ENCODE data around the gene KRTAP1-4.
A peak's percentile ranks its signal among the peaks of the same experiment; 100 is the strongest.

Gene KRTAP1-4

GRCh38 chr17:41029633-41030245 lies at the start of gene KRTAP1-4:
Gene KRTAP1-4, minus strand, starts transcription at chr17:41030195. Its CDS starts 117 bp downstream, at chr17:41030078.
- no peak for TF ChIP-seq FOXM1 (IDR thresholded peaks at IDR 0.05; ENCODE audit: borderline replicate concordance, low read depth)
- TF ChIP-seq EGR1 (IDR thresholded peaks at IDR 0.05): no peak
- no peak for TF ChIP-seq CEBPB (IDR thresholded peaks at IDR 0.05)
- no peak for TF ChIP-seq TEAD4 (IDR thresholded peaks at IDR 0.05)
- TF ChIP-seq NFIC (IDR thresholded peaks at IDR 0.05): no peak
- TF ChIP-seq EP300 (IDR thresholded peaks at IDR 0.05; ENCODE audit: borderline replicate concordance): no peak
- no peak for TF ChIP-seq USF1 (IDR thresholded peaks at IDR 0.05)
- no peak for TF ChIP-seq RAD21 (IDR thresholded peaks at IDR 0.05; ENCODE audit: low read depth)
- no peak for TF ChIP-seq TCF12 (IDR thresholded peaks at IDR 0.05; ENCODE audit: low read depth)
- TF ChIP-seq CREB1 (IDR thresholded peaks at IDR 0.05; ENCODE audit: low read depth): no peak
- TF ChIP-seq REST (IDR thresholded peaks at IDR 0.05; ENCODE audit: low read depth): no peak
- TF ChIP-seq ZBTB7A (IDR thresholded peaks at IDR 0.05; ENCODE audit: low read depth): no peak
- TF ChIP-seq TAF1 (IDR thresholded peaks at IDR 0.05; ENCODE audit: low read depth): no peak
- no peak for TF ChIP-seq MAX (IDR thresholded peaks at IDR 0.05)

- TF ChIP-seq CEBPB (IDR thresholded peaks at IDR 0.05) (no peak), ZBTB7A (IDR thresholded peaks at IDR 0.05; ENCODE audit: low read depth) (no peak), TCF12 (IDR thresholded peaks at IDR 0.05; ENCODE audit: low read depth) (no peak), REST (IDR thresholded peaks at IDR 0.05; ENCODE audit: low read depth) (no peak), FOXM1 (IDR thresholded peaks at IDR 0.05; ENCODE audit: borderline replicate concordance, low read depth) (no peak), NFIC (IDR thresholded peaks at IDR 0.05) (no peak), CREB1 (IDR thresholded peaks at IDR 0.05; ENCODE audit: low read depth) (no peak), TEAD4 (IDR thresholded peaks at IDR 0.05) (no peak), MAX (IDR thresholded peaks at IDR 0.05) (no peak), RAD21 (IDR thresholded peaks at IDR 0.05; ENCODE audit: low read depth) (no peak)
Observed at GRCh38 chr17:41076788-41077187, 46.8 kb upstream of the KRTAP1-4 start.

GRCh38 chr17:41073676-41074075 lies 43.7 kb upstream of the KRTAP1-4 start:
- TF ChIP-seq TEAD4 (IDR thresholded peaks at IDR 0.05) (no peak), YY1 (IDR thresholded peaks at IDR 0.05; ENCODE audit: low read depth) (no peak), RAD21 (IDR thresholded peaks at IDR 0.05; ENCODE audit: low read depth) (no peak), EGR1 (IDR thresholded peaks at IDR 0.05) (no peak), CEBPB (IDR thresholded peaks at IDR 0.05) (no peak)

GRCh38 chr17:41071606-41072360 lies 41.8 kb upstream of the KRTAP1-4 start:
- TF ChIP-seq RAD21 (IDR thresholded peaks at IDR 0.05; ENCODE audit: low read depth): no peak
- 0 out of 2 replicates have a peak, but pooled peaks have one; percentile 10 for TF ChIP-seq REST (IDR thresholded peaks at IDR 0.05; ENCODE audit: low read depth)

- TF ChIP-seq CEBPB (IDR thresholded peaks at IDR 0.05): no peak
- TF ChIP-seq RAD21 (IDR thresholded peaks at IDR 0.05; ENCODE audit: low read depth): no peak
- TF ChIP-seq REST (IDR thresholded peaks at IDR 0.05; ENCODE audit: low read depth): no peak
- no peak for TF ChIP-seq TAF1 (IDR thresholded peaks at IDR 0.05; ENCODE audit: low read depth)
- no peak for TF ChIP-seq ZBTB7A (IDR thresholded peaks at IDR 0.05; ENCODE audit: low read depth)
- no peak for TF ChIP-seq YY1 (IDR thresholded peaks at IDR 0.05; ENCODE audit: low read depth)
- no peak for TF ChIP-seq NFIC (IDR thresholded peaks at IDR 0.05)
- no peak for TF ChIP-seq EP300 (IDR thresholded peaks at IDR 0.05; ENCODE audit: borderline replicate concordance)
- TF ChIP-seq TCF12 (IDR thresholded peaks at IDR 0.05; ENCODE audit: low read depth): no peak
- TF ChIP-seq EGR1 (IDR thresholded peaks at IDR 0.05): no peak
- TF ChIP-seq MAX (IDR thresholded peaks at IDR 0.05): no peak
- no peak for TF ChIP-seq CREB1 (IDR thresholded peaks at IDR 0.05; ENCODE audit: low read depth)
- no peak for TF ChIP-seq USF1 (IDR thresholded peaks at IDR 0.05)
Observed at GRCh38 chr17:41069031-41069430, 39.0 kb upstream of the KRTAP1-4 start.
